ENCODE measurements around the gene KMO.

- TF ChIP-seq EZH2 (IDR thresholded peaks at IDR 0.05; ENCODE audit: insufficient read depth, poor library complexity, severe bottlenecking) (no peak), EZH2phosphoT487 (IDR thresholded peaks at IDR 0.05; ENCODE audit: insufficient read depth, low read depth) (no peak)
These were observed 82.0 kb downstream of the KMO start for GRCh38 chr1:241614144-241614543.
